Panc1 (cell line): ENCODE results near the gene SLC16A5. TPM values are rescaled to one million over a fixed set of nuclear protein-coding genes. Genes with fewer than 3 reads are reported as not detected.

ENCODE experiments used
- ATAC-seq: fragments of 200-7000 bp; cut with Tn5 transposase; 2 replicates; pipeline ENCODE4 v1.9.1; 2020; ENCODE audit warnings: mild to moderate bottlenecking, moderate library complexity
- BruUV-seq: library from RNA; stranded (reverse); fragments of 400-500 nt; replicated peaks from 2 replicates; lab custom pipeline; 2021; lab: Mats Ljungman, UMichigan
- CTCF ChIA-PET: fragments of 300-600 bp; sonication (Branson Sonifier 250); formaldehyde crosslinking; loops from one replicate; lab custom pipeline; 2022; ENCODE audit warnings: antibody characterized with exemption; lab: Charles Lee
- POLR2A ChIA-PET: fragments of 300-600 bp; sonication (Branson Sonifier 250); formaldehyde crosslinking; loops from one replicate; lab custom pipeline; 2022; ENCODE audit warnings: antibody characterized with exemption; lab: Charles Lee
- DNase-seq: peaks from one replicate; pipeline ENCODE4 v3.0.0-alpha.2; 2010; ENCODE audit warnings: low read depth, low spot score
- H3K27ac ChIP-seq: 2 replicates; pipeline ENCODE4 v1.5.1; 2011; ENCODE audit warnings: mild to moderate bottlenecking, low read length, inconsistent platforms
- H3K27me3 ChIP-seq: fragments of 200-500 bp; sonication (Bioruptor generic); 2 replicates; pipeline ENCODE4 v1.6.0; 2014; ENCODE audit warnings: low read length, inconsistent platforms; ENCODE audit not compliant: control insufficient read depth, insufficient read depth
- H3K36me3 ChIP-seq: fragments of 200-500 bp; sonication (Bioruptor generic); 2 replicates; pipeline ENCODE4 v1.5.1; 2014; ENCODE audit warnings: inconsistent platforms, mild to moderate bottlenecking, low read length, moderate library complexity; ENCODE audit not compliant: control insufficient read depth, insufficient read depth
- H3K4me1 ChIP-seq: 2 replicates; pipeline ENCODE4 v1.5.1; 2011; ENCODE audit warnings: inconsistent platforms, mild to moderate bottlenecking, low read length, moderate library complexity; ENCODE audit not compliant: control insufficient read depth, insufficient read depth
- H3K4me3 ChIP-seq, 2 experiments: 2 replicates each; pipeline ENCODE4 v1.5.1; 2011 to 2012; ENCODE audit warnings: low read depth in 2 of 2, low read length in 2 of 2, mild to moderate bottlenecking in 2 of 2, inconsistent platforms in 1 of 2, moderate library complexity in 1 of 2
- H3K9me3 ChIP-seq: fragments of 200-500 bp; sonication (Bioruptor generic); 2 replicates; pipeline ENCODE4 v1.5.1; 2014; ENCODE audit warnings: low read depth, mild to moderate bottlenecking, inconsistent platforms, low read length, moderate library complexity; ENCODE audit not compliant: control insufficient read depth, insufficient read depth
- POLR2AphosphoS5 ChIP-seq: IDR thresholded peaks from 2 replicates; pipeline ENCODE4 v1.6.1; 2012; ENCODE audit warnings: mild to moderate bottlenecking, low read depth, low read length, moderate library complexity
- SIN3A ChIP-seq: IDR thresholded peaks from 2 replicates; pipeline ENCODE4 v1.6.1; 2012; ENCODE audit warnings: low read depth, mild to moderate bottlenecking, low read length, moderate library complexity, borderline replicate concordance; ENCODE audit not compliant: insufficient read depth
- TCF7L2 ChIP-seq: IDR thresholded peaks from 2 replicates; pipeline ENCODE4 v1.6.1; 2011; ENCODE audit warnings: mild to moderate bottlenecking, low read depth, low read length, inconsistent platforms
- in situ Hi-C: cut with HindIII; loops from 2 replicates; pipeline ENCODE4 v1.10.0; 2016; ENCODE audit warnings: low sequenced_read_pairs, low pct_unique_long_range_greater_than_20kb
- intact Hi-C: fragments of 100-400 bp; cut with micrococcal nuclease; formaldehyde crosslinking; loops from one replicate; pipeline ENCODE4 v1.10.0; 2022; ENCODE audit not compliant: unreplicated experiment
- total RNA-seq: library from RNA; stranded (reverse); gene quantifications from one replicate; pipeline ENCODE4 v1.2.1, GENCODE V29; 2021; ENCODE audit not compliant: unreplicated experiment
- TF ChIP-seq, protein P1 (sequence below), 2 experiments: IDR thresholded peaks; 2 replicates each; pipeline ENCODE4 v1.6.1; 2011 to 2012; ENCODE audit warnings: low read depth in 2 of 2, control low read depth in 1 of 2, low read length in 1 of 2, mild to moderate bottlenecking in 1 of 2, moderate library complexity in 1 of 2; ENCODE audit not compliant: insufficient read depth in 1 of 2
- TF ChIP-seq, protein P2 (sequence below): fragments of 450-650 bp; IDR thresholded peaks from 2 replicates; pipeline ENCODE4 v1.5.1; 2017; ENCODE audit warnings: mild to moderate bottlenecking

The SLC16A5 gene
- total RNA-seq, 1 experiment from 2014 or later: 46.6 TPM

- no peak overlapping the region for H3K4me3 ChIP-seq
- intact Hi-C loops (loop anchor here (10.0 kb wide), 1 partner anchor 125 kb away; the partner anchor contains the start of gene HID1), in situ Hi-C loops (no loop called here)
- no peak overlapping the region for H3K27ac ChIP-seq
- DNase-seq: no peak
- H3K4me1 ChIP-seq: peaks cover 13% of the 10 kb centered on the region
- CTCF ChIA-PET: interaction anchor here (0.6 kb wide), 1 partner anchor 27 kb away, joined by 3 read pairs; no protein-coding TSS in a partner anchor
- no peaks in the 10 kb centered on the region for H3K9me3 ChIP-seq
- no TSS peak for BruUV-seq
- ATAC-seq: no peak
- no peaks in the 10 kb centered on the region for H3K27me3 ChIP-seq
- H3K36me3 ChIP-seq: peaks cover 2% of the 10 kb centered on the region; the same call in 1 of the 2 replicates
- POLR2A ChIA-PET: no interaction called here
- TF ChIP-seq, protein P1, sequence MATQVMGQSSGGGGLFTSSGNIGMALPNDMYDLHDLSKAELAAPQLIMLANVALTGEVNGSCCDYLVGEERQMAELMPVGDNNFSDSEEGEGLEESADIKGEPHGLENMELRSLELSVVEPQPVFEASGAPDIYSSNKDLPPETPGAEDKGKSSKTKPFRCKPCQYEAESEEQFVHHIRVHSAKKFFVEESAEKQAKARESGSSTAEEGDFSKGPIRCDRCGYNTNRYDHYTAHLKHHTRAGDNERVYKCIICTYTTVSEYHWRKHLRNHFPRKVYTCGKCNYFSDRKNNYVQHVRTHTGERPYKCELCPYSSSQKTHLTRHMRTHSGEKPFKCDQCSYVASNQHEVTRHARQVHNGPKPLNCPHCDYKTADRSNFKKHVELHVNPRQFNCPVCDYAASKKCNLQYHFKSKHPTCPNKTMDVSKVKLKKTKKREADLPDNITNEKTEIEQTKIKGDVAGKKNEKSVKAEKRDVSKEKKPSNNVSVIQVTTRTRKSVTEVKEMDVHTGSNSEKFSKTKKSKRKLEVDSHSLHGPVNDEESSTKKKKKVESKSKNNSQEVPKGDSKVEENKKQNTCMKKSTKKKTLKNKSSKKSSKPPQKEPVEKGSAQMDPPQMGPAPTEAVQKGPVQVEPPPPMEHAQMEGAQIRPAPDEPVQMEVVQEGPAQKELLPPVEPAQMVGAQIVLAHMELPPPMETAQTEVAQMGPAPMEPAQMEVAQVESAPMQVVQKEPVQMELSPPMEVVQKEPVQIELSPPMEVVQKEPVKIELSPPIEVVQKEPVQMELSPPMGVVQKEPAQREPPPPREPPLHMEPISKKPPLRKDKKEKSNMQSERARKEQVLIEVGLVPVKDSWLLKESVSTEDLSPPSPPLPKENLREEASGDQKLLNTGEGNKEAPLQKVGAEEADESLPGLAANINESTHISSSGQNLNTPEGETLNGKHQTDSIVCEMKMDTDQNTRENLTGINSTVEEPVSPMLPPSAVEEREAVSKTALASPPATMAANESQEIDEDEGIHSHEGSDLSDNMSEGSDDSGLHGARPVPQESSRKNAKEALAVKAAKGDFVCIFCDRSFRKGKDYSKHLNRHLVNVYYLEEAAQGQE (IDR thresholded peaks at IDR 0.05; ENCODE audit: insufficient read depth in 1 of 2, low read depth in 2 of 2, low read length in 1 of 2): no peak
- TF ChIP-seq SIN3A (no peak), POLR2AphosphoS5 (no peak)
- TF ChIP-seq, protein P2, sequence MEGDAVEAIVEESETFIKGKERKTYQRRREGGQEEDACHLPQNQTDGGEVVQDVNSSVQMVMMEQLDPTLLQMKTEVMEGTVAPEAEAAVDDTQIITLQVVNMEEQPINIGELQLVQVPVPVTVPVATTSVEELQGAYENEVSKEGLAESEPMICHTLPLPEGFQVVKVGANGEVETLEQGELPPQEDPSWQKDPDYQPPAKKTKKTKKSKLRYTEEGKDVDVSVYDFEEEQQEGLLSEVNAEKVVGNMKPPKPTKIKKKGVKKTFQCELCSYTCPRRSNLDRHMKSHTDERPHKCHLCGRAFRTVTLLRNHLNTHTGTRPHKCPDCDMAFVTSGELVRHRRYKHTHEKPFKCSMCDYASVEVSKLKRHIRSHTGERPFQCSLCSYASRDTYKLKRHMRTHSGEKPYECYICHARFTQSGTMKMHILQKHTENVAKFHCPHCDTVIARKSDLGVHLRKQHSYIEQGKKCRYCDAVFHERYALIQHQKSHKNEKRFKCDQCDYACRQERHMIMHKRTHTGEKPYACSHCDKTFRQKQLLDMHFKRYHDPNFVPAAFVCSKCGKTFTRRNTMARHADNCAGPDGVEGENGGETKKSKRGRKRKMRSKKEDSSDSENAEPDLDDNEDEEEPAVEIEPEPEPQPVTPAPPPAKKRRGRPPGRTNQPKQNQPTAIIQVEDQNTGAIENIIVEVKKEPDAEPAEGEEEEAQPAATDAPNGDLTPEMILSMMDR: no peak
Measured at GRCh38 chr17:75099881-75100595, 12.3 kb downstream of the SLC16A5 start.

DNA sequence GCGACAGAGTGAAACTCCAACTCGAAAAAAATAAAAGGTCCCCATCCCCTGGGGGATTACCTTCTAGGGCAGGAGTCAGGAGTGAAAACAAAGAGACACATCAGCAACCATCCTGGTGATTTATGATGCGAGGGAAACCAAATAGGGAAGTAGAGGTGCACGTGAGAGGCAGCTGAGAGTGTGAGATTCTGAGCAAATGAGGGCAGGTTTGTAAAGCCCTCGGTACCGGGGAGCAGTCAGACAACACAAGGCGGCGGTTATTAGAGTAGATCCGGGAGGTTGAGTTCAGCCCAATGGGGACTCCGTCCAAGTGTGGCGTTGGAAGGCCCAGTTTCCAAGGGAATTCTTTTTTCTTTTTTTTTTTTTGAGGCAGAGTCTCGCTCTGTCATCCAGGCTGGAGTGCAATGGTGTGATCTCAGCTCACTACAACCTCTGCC, 14.6 kb downstream of the SLC16A5 start:
- TF ChIP-seq TCF7L2: no peak
- TF ChIP-seq, protein P1 (IDR thresholded peaks at IDR 0.05; ENCODE audit: insufficient read depth in 1 of 2, low read depth in 2 of 2, low read length in 1 of 2): no peak
- no peak for TF ChIP-seq POLR2AphosphoS5
- TF ChIP-seq SIN3A: no peak
- TF ChIP-seq, protein P2: no peak
- Histone ChIP-seq H3K27ac (no peak overlapping the region), H3K27me3 (no peaks in the 10 kb centered on the region), H3K36me3 (peaks cover 2% of the 10 kb centered on the region; the same call in 1 of the 2 replicates), H3K9me3 (no peaks in the 10 kb centered on the region), H3K4me1 (peaks cover 25% of the 10 kb centered on the region), H3K4me3 (no peak overlapping the region)
- no peak for DNase-seq
- intact Hi-C loops (loop anchor here (10.0 kb wide), 1 partner anchor 128 kb away; the partner anchor contains the start of gene HID1), in situ Hi-C loops (no loop called here)
- POLR2A ChIA-PET: no interaction called here
- no peak for ATAC-seq
- CTCF ChIA-PET: no interaction called here
- no TSS peak for BruUV-seq
